T47D (cell line): ENCODE results near the gene LSG1.
"Not testable (repeated sequence)": the region's sequence is repeated elsewhere in the genome, so short reads cannot be mapped to it uniquely, and the experiment has no call there.

Experiments used
- DNase-seq, 2 experiments: peaks; one replicate each; pipeline versions ENCODE4 v3.0.0 to v3.0.0-alpha.2; 2011 to 2012; ENCODE audit warnings: low read depth in 1 of 2, low spot score in 1 of 2
- JUND ChIP-seq: IDR thresholded peaks from 2 replicates; pipeline ENCODE4 v1.6.1; 2012; ENCODE audit warnings: low read depth
- in situ Hi-C: cut with HindIII; loops from 2 replicates; pipeline ENCODE4 v1.10.0; 2016; ENCODE audit warnings: low sequenced_read_pairs, low pct_unique_long_range_greater_than_20kb

LSG1 gene

DNA sequence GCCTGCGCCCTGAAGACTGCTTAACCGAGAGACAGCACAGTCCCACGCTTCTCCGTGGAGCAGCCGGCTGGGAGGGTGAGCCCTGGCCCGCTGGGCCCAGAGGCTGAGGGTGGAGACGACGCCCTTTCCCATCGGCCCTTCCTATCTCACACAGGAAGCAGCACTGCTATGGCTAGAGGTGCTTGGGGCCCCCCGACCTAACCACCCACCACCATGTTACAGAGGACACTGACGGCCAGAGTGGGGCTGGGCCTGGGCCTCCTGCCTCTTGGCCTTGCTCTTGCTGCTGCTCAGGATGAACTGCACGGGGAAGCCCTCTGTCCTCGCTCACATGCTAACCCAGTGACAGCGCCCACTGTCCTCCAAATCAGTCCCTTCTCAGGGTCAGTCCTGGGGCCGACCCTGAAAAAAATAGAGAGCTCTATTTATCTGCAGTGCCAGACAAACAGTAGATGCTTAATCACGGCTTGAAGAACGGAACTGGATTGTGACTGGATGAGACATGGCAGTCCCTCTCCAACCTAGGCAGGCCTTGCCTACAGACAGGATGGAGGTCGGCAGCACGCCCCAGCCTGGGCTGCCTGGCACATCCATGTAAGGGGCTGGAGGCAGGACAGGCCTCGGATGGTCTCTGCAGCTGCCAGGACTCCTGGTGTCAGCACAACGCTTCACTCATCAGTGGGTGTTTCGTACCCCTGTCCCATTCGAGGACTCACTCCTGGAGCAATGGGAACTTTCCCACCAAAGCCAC is 53.0 kb downstream of the LSG1 start:
- no peak for TF ChIP-seq JUND
- in situ Hi-C loops, result no loop called here
- DNase-seq, result no peak

DNA sequence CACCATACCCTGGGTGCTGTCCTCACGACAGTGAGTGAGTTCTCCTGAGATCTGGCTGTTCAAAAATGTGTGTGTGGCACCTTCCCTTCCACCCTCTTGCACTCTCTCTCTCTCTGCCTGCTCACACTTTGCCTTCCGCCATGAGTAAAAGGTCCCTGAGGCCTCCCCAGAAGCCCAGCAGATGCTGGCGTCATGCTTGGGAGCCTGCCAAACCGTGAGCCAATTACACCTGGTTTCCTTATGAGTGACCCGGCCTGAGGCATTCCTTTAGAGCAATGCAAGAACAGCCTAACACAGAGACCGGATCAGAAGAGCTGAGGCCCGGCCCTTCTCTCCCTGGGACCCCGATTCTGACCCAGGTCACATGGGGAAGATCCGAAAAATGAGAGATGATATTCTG is 54.2 kb downstream of the LSG1 start:
- in situ Hi-C loops, result no loop called here

DNA sequence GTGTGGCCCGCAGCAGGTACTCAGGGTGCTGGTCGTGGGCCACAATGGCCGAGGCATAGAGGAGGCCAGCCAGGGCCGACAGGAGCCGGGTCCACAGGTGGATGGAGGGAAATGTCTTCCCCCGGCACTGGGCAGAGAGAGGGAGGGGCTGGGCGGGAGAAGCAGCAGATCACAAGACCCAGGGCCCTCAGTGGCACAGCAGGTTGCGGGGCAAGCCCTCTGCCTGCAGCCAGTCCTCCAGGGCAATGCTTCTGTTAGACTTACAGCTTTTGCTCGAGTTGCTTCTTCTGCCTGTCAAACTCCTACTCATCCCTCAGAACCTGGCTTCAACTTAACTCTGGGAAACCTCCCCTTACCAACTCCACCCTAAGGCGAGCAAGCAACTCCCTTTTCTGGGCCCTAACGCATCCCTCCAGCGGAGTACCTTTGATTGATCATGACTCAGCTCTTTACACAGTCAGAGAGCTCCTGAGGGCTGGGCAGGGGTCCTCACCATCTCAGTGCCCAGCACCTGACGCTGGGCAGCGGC is 54.8 kb downstream of the LSG1 start:
- DNase-seq, result peak in 1 of 2 experiments; percentile 2

More for the DNA sequence above, 54.2 kb downstream of the LSG1 start:
- no peak for TF ChIP-seq JUND
- peak; percentile 81 to 89 for DNase-seq

DNA sequence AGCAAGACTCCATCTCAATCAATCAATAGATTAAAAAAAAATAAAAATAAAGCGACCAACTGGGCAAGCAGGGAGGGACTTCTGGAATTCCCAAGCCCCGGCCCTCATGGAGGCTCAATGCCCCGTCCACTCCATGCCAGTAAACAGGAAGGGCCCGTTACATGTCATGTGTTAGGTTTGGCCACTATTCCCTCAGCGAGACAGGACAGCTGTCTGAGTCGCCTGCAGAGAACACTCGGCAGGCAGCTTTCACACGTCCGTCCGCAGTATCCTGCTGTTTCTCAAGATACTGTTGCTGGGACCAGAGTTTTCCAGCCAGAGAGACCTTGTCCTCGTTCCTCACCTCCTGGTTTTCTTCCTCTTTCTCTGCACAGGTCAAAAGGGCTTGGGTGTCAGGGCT is 56.8 kb downstream of the LSG1 start:
- no peak for DNase-seq
- in situ Hi-C loops, result no loop called here
- TF ChIP-seq JUND, result no peak

More for the DNA sequence above, 54.8 kb downstream of the LSG1 start:
- in situ Hi-C loops, result no loop called here
- no peak for TF ChIP-seq JUND

DNA sequence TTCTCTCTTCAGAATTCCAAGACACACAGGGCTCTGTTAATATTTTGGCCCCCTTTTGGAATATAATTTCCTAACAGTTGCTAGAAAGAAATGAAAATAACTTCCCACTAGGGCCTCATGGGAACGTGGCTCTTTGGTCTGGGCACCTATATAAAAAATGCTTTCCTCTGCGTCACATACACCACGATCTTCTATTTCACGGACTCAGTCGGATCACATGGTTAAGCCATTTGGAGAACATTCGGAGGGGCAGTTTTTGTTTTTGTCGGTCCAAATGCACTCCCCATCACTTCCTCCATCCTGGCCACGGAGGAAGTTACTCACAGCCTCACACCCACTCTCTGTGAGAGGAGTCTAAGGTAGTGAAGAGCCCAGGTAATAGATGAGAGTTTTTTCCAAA is 59.8 kb downstream of the LSG1 start:
- TF ChIP-seq JUND, result no peak
- in situ Hi-C loops, result no loop called here
- no peak for DNase-seq

DNA sequence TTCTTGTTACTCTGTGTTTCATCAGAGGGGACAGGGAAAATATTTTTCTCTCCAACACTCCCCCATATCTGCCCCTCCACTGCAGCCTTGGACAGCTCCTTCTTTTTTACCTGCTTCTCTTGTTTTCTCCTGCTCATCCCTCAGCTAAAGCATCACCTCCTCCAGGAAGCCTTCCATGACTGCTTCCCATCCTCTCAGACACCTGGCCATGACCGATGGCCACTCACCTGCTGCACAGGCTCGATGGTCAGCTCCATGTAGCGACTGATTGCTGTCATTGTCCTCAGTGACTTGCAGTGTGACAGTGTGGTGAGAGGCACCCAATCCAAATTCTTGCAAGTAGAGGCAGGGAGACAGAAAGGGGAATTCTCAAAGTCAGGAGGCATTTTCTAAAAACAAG is 61.3 kb downstream of the LSG1 start:
- TF ChIP-seq JUND, result no peak
- DNase-seq, result no peak
- in situ Hi-C loops, result no loop called here

DNA sequence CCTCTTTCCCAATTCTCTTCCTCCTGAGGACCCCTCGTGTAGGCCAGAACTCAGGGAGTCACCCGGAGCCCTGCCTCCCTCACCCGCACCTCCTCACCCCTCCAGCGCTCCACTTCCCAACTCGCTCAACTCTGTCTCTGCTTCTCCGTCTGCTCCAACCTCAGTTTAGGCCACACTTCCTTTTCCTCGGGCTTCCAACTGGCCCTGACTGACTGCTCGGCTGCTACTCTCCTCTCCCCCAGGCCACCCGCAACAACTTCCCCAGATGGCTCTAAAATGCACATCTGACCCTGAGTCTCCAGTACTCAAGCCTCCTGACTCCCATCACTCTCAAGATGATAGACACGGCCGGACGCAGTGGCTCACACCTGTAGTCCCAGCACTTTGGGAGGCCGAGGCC is 62.4 kb downstream of the LSG1 start:
- DNase-seq, result no peak
- no peak for TF ChIP-seq JUND
- in situ Hi-C loops, result no loop called here

DNA sequence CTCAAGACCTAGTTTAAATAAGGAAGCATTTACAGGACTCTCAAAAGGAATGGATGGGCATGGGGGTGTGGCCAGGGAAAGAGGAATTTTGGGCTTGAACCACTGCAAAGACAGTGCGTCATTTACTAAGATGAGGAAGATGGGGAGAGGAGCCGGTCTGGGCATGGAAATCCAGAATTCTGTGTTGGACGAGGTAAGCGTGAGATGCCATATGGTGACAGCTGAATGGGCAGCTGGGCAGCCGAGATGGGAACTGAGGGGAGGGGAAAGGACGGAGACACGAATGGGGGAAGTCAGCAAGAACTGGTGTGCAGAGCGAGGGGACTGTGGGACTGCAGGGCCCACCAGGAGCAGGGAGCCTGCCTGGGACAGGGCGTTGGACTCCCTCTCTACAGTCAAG is 63.0 kb downstream of the LSG1 start:
- no peak for TF ChIP-seq JUND
- in situ Hi-C loops, result no loop called here
- no peak for DNase-seq

DNA sequence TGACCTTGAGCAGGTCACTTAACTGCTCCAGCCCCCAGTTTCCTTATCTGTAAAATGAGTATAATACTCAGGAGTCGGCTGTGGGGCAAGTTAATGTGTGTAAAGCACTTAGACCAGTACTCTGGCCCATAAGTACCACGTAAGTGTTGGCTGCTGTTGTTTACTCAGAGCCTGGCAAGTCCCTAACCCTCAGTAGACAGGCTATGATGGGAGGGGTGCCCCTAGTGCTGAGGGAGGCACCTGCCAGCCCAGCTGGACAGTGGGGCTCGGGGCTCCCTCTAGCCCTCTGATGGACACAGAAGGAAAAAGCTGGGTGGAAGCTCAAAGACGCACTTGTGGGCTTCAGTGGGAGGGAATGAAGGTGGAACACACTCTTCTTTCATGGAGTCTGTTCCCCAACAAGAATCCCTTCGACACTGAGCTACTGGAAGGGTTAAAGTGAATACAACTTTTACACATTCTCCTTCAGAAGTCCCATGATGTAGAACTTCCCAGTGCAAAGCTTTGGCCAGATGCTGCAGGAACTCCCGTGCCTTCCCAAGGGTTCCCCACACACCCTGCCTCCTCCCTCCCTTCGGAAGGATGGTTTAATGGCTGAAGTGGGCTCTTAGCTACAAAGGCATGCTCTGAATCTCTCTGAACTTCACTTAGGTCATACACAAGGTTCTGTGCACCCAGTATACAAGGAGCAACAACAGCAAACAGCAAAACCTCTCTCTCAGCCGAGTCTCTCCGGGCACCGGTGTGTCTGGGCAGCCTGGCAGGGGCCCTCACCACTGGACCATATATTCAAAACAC is 64.2 kb downstream of the LSG1 start:
- no peak for TF ChIP-seq JUND
- DNase-seq, result no peak
- in situ Hi-C loops, result no loop called here

DNA sequence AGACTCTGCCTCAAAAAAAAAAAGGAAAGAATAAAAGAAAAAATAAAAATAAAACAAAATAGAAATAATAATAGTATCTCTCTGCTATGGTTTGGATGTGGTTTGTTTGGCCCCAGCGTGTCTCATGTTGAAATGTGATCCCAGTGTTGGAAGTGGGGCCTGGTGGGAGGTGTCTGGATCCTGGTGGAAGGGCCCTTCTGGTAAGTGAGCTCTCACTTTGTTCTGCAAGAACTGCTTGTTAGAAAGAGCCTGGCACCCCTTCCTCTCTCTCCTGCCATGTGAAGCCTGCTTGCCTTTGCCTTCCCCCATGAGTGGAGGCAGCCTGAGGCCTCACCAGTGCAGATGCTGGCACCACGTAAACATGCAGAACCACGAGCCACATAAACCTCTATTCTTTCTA is 65.0 kb downstream of the LSG1 start:
- no peak for DNase-seq
- in situ Hi-C loops, result no loop called here
- TF ChIP-seq JUND, result no peak

DNA sequence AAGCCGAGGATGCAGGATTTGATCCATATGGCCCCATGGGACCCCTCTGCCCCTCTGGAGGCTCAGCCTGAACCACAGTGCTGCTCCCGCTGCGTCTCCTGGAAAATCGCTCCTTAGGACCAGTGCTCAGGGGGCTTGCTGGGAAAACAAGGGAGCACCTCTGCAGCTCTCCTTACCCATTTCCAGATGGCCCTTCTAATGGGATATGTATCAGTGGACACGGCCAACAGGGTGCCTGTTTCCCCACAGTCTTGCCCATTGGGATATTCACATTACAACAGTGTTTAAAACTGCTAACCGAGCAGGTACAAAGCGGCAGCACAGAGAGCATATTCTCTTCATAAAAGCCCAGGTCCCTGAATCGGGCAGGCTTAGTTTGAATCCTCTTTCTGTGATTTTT is 65.8 kb downstream of the LSG1 start:
- in situ Hi-C loops, result no loop called here
- TF ChIP-seq JUND, result no peak
- DNase-seq, result no peak

DNA sequence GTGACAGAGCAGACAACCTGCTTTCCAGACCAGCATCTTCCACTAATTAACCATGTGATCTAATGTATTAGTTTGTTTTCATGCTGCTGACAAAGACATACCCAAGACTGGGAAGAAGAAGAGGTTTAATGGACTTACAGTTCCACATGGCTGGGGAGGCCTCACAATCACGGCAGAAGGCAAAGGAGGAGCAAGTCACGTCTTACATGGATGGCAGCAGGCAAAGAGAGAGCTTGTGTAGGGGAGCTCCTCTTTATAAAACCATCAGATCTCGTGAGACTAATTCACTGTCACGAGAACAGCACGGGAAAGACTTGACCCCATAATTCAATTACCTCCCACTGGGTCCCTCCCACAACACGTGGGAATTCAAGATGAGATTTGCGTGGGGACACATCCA is 66.7 kb downstream of the LSG1 start:
- in situ Hi-C loops, DNase-seq: not testable (repeated sequence)

DNA sequence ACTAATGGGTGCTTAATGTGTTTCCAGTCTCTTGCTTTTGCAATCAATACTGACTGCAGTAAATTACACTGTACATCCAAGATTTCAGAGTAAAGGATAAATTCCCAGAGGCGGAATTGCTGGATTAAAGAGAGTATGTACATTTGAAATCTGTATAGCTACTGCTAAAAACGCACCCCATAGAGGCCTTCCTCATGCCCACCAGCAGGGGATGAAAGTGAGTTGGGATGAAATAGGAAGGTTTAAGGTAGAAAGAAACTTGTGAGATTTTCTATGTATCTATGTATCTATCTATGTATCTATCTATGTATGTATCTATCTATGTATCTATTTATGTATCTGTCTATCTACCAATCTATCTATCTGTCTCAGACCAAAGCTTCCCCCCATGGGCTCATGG is 67.2 kb downstream of the LSG1 start:
- peak in 1 of 2 experiments; percentile 42 for DNase-seq
- TF ChIP-seq JUND, result no peak
- in situ Hi-C loops, result no loop called here

DNA sequence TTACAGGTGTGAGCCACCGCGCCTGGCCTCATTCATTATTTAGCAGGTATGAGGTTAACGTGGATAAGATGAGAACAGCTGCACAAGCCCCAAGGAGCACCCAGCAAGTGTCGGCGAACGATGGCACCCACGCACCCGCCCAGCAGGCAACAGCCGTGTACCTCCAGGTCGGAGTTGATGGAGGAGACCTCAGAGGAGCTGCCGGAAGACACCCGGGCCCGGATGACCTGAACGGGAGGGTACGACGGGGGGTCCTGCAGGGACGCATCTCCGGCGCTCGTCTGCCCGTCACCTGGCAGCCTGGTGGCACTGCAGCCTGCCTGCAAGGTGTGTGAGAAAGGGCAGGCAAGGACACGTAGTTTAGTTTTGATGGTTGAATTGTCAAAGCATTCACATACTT is 67.9 kb downstream of the LSG1 start:
- DNase-seq, result no peak
- TF ChIP-seq JUND, result no peak
- in situ Hi-C loops, result no loop called here
